ENCODE data around the gene USP17L5.
"Not testable (repeated sequence)": the region's sequence is repeated elsewhere in the genome, so short reads cannot be mapped to it uniquely, and the experiment has no call there.

The USP17L5 gene

DNA sequence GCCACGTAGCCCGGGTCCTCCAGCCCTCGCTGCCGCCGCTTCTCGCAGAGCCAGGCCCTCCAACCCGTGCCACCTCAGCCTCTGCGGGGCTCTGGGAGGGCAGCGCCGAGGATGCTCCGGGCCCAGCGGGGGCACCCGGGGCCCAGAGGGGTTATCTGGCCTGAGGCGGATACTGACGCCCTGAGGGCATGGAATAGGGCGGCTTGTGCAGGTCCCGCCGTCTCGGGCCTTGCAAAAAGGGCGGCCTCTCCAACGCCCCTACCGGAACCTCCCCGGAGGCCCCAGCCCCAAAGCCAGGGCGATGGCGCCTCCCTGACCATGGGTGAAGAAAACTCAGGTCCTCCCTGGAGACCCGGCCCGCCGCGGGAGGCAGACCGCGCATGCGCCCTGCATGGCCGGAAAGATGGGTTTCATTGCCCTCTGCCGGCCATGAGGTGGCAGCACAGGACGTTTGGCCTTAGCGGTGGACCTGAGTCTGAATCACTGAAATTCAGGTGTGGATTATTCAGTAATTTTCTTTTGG, 41.9 kb downstream of the USP17L5 start:
- H3K27ac ChIP-seq; intact Hi-C loops (cut with DNase I; ENCODE audit: low total_unique reads); H3K27me3 ChIP-seq; H3K4me1 ChIP-seq; H3K36me3 ChIP-seq; H3K9me3 ChIP-seq: not testable (repeated sequence)
- peak in 1 of 2 donors; percentile 65 for DNase-seq
- peak overlapping the region; percentile 40 to 47 for H3K4me3 ChIP-seq
- TF ChIP-seq, protein P1, sequence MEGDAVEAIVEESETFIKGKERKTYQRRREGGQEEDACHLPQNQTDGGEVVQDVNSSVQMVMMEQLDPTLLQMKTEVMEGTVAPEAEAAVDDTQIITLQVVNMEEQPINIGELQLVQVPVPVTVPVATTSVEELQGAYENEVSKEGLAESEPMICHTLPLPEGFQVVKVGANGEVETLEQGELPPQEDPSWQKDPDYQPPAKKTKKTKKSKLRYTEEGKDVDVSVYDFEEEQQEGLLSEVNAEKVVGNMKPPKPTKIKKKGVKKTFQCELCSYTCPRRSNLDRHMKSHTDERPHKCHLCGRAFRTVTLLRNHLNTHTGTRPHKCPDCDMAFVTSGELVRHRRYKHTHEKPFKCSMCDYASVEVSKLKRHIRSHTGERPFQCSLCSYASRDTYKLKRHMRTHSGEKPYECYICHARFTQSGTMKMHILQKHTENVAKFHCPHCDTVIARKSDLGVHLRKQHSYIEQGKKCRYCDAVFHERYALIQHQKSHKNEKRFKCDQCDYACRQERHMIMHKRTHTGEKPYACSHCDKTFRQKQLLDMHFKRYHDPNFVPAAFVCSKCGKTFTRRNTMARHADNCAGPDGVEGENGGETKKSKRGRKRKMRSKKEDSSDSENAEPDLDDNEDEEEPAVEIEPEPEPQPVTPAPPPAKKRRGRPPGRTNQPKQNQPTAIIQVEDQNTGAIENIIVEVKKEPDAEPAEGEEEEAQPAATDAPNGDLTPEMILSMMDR (IDR thresholded peaks at IDR 0.05): peak; percentile 16 to 42

DNA sequence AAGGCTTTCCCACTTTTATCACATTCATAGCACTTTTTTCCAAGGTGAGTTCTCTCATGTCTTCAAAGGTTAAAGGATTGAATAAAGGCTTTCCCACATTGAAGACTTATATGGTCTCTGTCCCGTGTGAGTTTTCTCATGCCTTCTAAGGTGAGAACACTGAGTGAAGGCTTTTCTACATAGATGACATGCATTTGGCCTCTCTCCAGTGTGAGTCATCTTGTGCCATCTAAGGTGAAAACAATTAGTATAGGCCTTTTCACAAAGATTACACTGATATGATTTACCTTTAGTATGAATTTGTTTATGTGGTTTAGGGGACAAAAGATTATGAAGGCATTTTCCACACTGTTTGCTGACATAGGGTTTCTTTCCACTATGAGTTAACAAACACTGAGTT, 44.9 kb downstream of the USP17L5 start:
- Histone ChIP-seq H3K4me1 (no peaks in the 10 kb centered on the region), H3K4me3 (no peak overlapping the region), H3K27me3 (no peaks in the 10 kb centered on the region), H3K36me3 (no peaks in the 10 kb centered on the region), H3K9me3 (no peaks in the 10 kb centered on the region), H3K27ac (no peak overlapping the region)
- intact Hi-C loops (cut with DNase I; ENCODE audit: low total_unique reads): no loop called here
- TF ChIP-seq, protein P1 (IDR thresholded peaks at IDR 0.05): no peak
- no peak for DNase-seq

- intact Hi-C loops (cut with DNase I; ENCODE audit: low total_unique reads); H3K27ac ChIP-seq; DNase-seq; H3K36me3 ChIP-seq; H3K4me3 ChIP-seq; H3K9me3 ChIP-seq; H3K27me3 ChIP-seq; H3K4me1 ChIP-seq: not testable (repeated sequence)
Observed at GRCh38 chr4:9389001-9389400, 49.8 kb downstream of the USP17L5 start.
